ENCODE results near the gene ANTXR1. TPM values are rescaled to one million over a fixed set of nuclear protein-coding genes. Genes with fewer than 3 reads are reported as not detected.

ANTXR1 gene
- total RNA-seq, 1 experiment from 2014 or later: 25.7 TPM

- no TSS peak for BruUV-seq (replicated peaks)
- no peak overlapping the region for H3K9ac ChIP-seq (ENCODE audit: low read length)
- no peaks in the 10 kb centered on the region for H3K27me3 ChIP-seq (ENCODE audit: insufficient read depth, low read length)
- H3K9me3 ChIP-seq (ENCODE audit: control insufficient read depth in 1 of 2, insufficient read depth in 1 of 2, low read depth in 1 of 2, low read length in 2 of 2): no peaks in the 10 kb centered on the region
- ChIA-PET RAD21 (ENCODE audit: low non-redundant PET in 1 of 2, low total read pairs in 2 of 2, uncharacterized antibody in 2 of 2, unreplicated experiment in 2 of 2) (no interaction called here), POLR2A (no interaction called here), CTCF (interaction anchor here (1.1 kb wide), 1 partner anchor 280 kb away, joined by 4 read pairs; no protein-coding TSS in a partner anchor)
- no peaks in the 10 kb centered on the region for H3K9me2 ChIP-seq (ENCODE audit: insufficient read depth)
- peaks cover 0 to 6% of the 10 kb centered on the region in 2 experiments; a peak in 1 of 4 replicates for H3K4me1 ChIP-seq (ENCODE audit: control insufficient read depth in 1 of 2, insufficient read depth in 2 of 2, low read length in 2 of 2)
- ATAC-seq: no peak
- no peak overlapping the region for H3K4me2 ChIP-seq (ENCODE audit: low read length)
- no peak overlapping the region for H3K4me3 ChIP-seq (replicated peaks in 1 of 2; ENCODE audit: low read depth in 1 of 2, low read length in 2 of 2)
- DNase-seq (ENCODE audit: low read depth, low spot score): no peak
- TF ChIP-seq CTCF (IDR thresholded peaks at IDR 0.05 in 2 of 3, conservative IDR thresholded peaks at IDR 0.05 in 1 of 3; ENCODE audit: borderline replicate concordance in 1 of 3, insufficient read depth in 1 of 3, low read depth in 2 of 3, low read length in 2 of 3): no peak
- H3K27ac ChIP-seq (ENCODE audit: low read depth, low read length): no peak overlapping the region
- no peak overlapping the region for H2AFZ ChIP-seq (ENCODE audit: low read depth, low read length, poor library complexity, severe bottlenecking)
- 0 out of 2 replicates have a peak, but pooled peaks cover 4% of the 10 kb centered on the region for H3K79me2 ChIP-seq (ENCODE audit: insufficient read depth, low read length)
- H4K20me1 ChIP-seq (ENCODE audit: insufficient read depth): no peaks in the 10 kb centered on the region
- intact Hi-C loops (cut with micrococcal nuclease): loop anchor here (1.0 kb wide), 2 partner anchors 280 to 687 kb away; no protein-coding TSS in a partner anchor
- H3K36me3 ChIP-seq (ENCODE audit: control insufficient read depth in 1 of 2, insufficient read depth in 2 of 2, low read length in 2 of 2): no peaks in the 10 kb centered on the region
Observed at GRCh38 chr2:69026691-69027459, 13.9 kb downstream of the ANTXR1 start.

- ChIA-PET RAD21 (ENCODE audit: low non-redundant PET in 1 of 2, low total read pairs in 2 of 2, uncharacterized antibody in 2 of 2, unreplicated experiment in 2 of 2) (no interaction called here), CTCF (no interaction called here), POLR2A (no interaction called here)
- Histone ChIP-seq H4K20me1 (ENCODE audit: insufficient read depth) (no peaks in the 10 kb centered on the region), H3K4me3 (replicated peaks in 1 of 2; ENCODE audit: low read depth in 1 of 2, low read length in 2 of 2) (no peak overlapping the region), H3K79me2 (ENCODE audit: insufficient read depth, low read length) (0 out of 2 replicates have a peak, but pooled peaks cover 4% of the 10 kb centered on the region), H3K4me2 (ENCODE audit: low read length) (no peak overlapping the region), H3K4me1 (ENCODE audit: control insufficient read depth in 1 of 2, insufficient read depth in 2 of 2, low read length in 2 of 2) (no peaks in the 10 kb centered on the region), H3K9me3 (ENCODE audit: control insufficient read depth in 1 of 2, insufficient read depth in 1 of 2, low read depth in 1 of 2, low read length in 2 of 2) (no peaks in the 10 kb centered on the region), H3K9me2 (ENCODE audit: insufficient read depth) (no peaks in the 10 kb centered on the region), H3K36me3 (ENCODE audit: control insufficient read depth in 1 of 2, insufficient read depth in 2 of 2, low read length in 2 of 2) (no peaks in the 10 kb centered on the region), H2AFZ (ENCODE audit: low read depth, low read length, poor library complexity, severe bottlenecking) (no peak overlapping the region), H3K9ac (ENCODE audit: low read length) (no peak overlapping the region), H3K27ac (ENCODE audit: low read depth, low read length) (no peak overlapping the region), H3K27me3 (ENCODE audit: insufficient read depth, low read length) (no peaks in the 10 kb centered on the region)
- no TSS peak for BruUV-seq (replicated peaks)
- DNase-seq (ENCODE audit: low read depth, low spot score): no peak
- ATAC-seq: no peak
- intact Hi-C loops (cut with micrococcal nuclease): no loop called here
- TF ChIP-seq MAX (IDR thresholded peaks at IDR 0.05) (no peak), EZH2 (IDR thresholded peaks at IDR 0.05) (no peak), ATF3 (IDR thresholded peaks at IDR 0.05) (no peak), RAD21 (IDR thresholded peaks at IDR 0.05; ENCODE audit: low read depth) (no peak), POLR2A (IDR thresholded peaks at IDR 0.05; ENCODE audit: borderline replicate concordance, extremely low read depth, insufficient read depth, insufficient read length) (no peak), ELF1 (IDR thresholded peaks at IDR 0.05; ENCODE audit: borderline replicate concordance, low read depth) (no peak), ZBTB33 (IDR thresholded peaks at IDR 0.05; ENCODE audit: extremely low read depth, insufficient replicate concordance, low read length) (no peak), JUND (IDR thresholded peaks at IDR 0.05) (no peak), TCF7L2 (IDR thresholded peaks at IDR 0.05; ENCODE audit: borderline replicate concordance, extremely low read depth, insufficient read depth, insufficient read length) (no peak), SRF (IDR thresholded peaks at IDR 0.05; ENCODE audit: low read depth) (no peak), CEBPB (IDR thresholded peaks at IDR 0.05; ENCODE audit: low read depth) (no peak), FOSL1 (IDR thresholded peaks at IDR 0.05; ENCODE audit: low read depth) (no peak), ZFX (IDR thresholded peaks at IDR 0.05) (no peak)
Observed at GRCh38 chr2:69030800-69031428, 17.9 kb downstream of the ANTXR1 start.

Data from HCT116 (cell line).